HT-29 (cell line): ENCODE results near the gene PRSS36. TPM values are rescaled to one million over a fixed set of nuclear protein-coding genes. Genes with fewer than 3 reads are reported as not detected.

Experiments
- DNase-seq: peaks from one replicate; pipeline ENCODE4 v3.0.0-alpha.2; 2015; ENCODE audit warnings: low spot score
- total RNA-seq: library from RNA; depleted of rRNA; stranded (reverse); fragments of >200 nt; shearing (Covaris generic); gene quantifications from 2 replicates; pipeline ENCODE4 v1.2.3, GENCODE V29; 2014

The PRSS36 gene
- total RNA-seq, 1 experiment from 2014 or later, result 2.3 TPM

DNA sequence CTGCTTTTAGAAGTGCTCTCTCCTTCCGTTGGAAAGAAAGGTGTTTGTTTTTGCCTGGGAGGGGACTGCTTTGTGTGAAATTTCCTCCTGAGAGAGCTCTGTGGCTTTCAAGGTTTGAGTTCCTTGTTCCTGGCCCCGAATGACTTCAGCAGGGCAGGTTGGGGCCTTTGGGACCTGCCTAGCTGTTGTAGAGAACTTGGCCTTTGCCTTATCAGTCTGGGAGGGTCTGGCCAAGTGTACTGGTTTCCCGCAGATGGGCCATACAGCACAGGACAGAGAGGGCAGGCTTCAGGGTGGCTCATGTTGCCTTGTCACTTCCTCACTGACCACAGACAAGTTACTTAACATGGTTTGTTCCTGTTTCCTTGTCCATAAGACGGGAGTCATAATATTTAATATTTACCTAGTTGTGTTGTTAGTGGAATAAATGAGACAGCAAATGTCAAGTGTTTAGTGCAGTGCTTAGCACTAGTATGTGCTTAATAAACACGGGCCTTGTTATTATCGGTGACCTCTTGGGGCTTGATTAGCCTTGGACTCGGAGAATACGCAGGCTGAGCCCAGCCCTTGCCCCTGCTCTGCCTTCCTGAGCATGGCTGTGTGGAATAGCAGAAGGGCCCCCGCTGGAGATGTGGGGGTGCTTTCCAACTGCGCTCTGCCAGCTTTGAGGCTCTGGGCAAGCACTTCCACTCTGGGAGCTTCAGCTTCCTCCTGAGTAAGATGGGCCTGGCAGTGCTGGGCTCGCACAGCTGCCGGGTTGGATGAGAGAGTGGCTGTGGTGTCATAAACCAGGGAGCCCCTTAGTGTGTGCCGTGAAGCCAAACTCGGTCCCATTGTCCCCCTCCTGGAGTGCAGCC lies 20.9 kb downstream of the PRSS36 start:
- peak; percentile 69 for DNase-seq

GRCh38 chr16:31127182-31127581 lies 22.7 kb downstream of the PRSS36 start:
- DNase-seq, result no peak

GRCh38 chr16:31125844-31126243 lies 24.0 kb downstream of the PRSS36 start:
- no peak for DNase-seq

DNA sequence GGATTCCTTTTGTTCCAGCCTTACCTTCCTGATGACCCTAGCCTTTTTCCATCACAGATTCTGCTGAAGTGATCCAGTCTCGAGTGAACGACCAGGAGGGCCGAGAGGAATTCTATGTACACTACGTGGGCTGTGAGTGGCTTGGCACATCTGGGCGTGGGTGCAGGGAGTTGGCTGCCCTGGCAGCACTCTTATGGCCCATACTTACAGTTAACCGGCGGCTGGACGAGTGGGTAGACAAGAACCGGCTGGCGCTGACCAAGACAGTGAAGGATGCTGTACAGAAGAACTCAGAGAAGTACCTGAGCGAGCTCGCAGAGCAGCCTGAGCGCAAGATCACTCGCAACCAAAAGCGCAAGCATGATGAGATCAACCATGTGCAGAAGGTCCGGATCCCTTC lies 29.7 kb downstream of the PRSS36 start:
- no peak for DNase-seq

DNA sequence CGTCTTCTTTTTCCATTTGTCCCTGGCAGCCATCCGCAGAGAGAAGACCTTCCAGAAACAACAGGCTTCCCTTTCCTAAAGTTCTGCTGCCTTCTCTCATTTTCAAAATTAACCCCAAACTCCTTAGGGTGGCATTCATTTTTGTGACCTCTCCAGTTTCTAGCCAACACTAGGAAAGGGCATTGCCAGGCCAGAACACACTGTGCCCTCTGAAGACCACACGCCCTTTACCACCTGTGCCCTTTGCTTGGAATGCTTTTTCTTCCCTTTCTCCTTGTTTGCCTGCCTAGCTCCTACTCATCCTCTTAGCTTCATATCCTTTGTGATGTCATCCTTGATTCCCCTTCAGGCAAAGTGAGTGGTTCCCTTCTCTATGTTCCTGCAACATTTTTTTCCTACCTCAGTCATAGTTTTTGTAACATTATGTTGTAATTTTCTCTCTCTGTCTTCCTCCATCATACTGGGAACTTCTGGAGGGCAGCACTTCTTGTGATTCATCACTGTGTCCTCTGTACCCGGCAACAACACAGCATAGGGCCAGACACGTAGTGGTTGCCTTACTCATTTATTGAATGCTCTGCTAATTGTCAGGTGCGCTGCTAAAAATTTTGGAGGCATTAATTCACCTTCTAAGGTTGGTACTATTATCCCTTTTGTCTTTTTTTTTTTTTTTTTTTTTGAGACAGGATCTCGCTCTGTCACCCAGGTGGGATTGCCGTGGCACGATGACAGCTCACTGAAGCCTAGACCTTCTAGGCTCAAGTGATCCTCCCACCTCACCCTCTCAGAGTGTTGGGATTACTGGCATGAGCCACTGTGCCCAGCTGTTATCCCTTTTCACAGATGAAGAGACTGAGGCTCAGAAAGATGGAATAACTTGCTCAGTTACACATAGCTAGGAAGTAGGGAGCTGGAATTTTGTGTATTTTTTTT lies 31.4 kb downstream of the PRSS36 start:
- no peak for DNase-seq

- peak; percentile 97 for DNase-seq
Measured at GRCh38 chr16:31117384-31118222, 32.3 kb downstream of the PRSS36 start, which contains the start of gene KAT8. Gene KAT8 (plus strand): TSS chr16:31117664. CDS start chr16:31117682, 18 bp downstream.

DNA sequence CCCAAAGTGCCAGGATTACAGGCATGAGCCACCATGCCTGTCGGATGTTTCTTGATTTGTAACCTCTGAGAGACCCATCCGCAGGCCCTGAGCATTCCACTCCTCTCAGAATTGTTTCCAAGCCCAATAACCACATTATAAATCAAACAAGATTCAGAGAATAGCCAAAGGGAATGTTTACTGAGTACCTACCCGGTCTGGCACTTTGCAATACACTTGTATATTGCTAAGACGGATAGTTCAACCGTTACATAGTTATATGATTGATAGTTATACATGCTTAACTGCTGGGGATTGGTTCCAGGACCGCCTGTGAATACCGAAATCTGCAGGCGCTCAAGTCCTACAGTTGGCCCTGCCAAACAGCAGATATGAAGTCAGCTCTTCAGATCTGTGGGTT lies 35.4 kb downstream of the PRSS36 start:
- DNase-seq, result no peak

DNA sequence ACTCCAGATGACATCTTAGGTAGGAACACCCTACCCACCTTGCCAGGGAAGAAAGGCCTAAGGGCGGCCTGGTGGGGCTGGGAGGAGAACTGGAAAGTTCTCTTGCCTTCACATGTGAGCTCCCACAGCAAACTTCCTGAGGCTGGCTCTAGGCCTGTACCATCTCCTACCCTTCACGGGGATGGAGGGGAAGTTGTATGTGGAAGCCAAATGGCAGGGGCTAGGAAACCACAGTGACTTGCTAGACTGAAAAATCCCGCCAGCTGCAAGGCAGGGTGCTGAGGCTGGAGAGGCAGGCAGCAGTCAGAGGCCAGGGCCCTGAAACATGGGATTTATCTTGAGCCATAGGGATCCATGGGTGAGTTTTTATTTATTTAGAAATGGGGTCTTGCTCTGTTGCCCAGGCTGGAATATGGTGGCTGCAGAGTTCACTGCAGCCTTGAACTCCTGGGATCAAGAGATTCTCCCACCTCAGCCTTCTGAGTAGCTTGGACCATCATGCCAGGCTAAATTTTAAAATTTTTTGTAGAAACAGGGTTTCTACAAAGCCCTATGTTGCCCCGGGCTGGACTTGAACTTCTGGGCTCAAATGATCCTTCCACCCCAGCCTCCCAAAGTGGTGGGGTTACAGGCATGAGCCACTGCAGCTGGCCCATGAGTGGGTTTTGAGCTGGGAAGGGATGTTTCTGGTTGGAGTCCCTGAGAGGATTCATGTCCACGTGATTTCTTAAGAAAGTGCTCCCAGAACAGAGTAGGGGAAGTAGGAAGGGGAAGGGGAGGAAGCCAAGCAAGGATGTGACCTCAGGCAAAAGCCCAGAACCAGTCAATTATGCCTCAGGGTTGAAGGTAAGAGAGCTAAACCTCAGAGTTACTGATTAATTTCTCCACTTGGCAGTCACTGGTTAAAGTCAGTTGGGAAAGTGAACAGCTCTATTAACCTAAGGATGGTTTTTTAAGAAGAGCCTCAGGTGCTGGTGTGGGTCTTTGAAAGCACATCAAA lies 36.4 kb downstream of the PRSS36 start:
- peak; percentile 26 for DNase-seq

DNA sequence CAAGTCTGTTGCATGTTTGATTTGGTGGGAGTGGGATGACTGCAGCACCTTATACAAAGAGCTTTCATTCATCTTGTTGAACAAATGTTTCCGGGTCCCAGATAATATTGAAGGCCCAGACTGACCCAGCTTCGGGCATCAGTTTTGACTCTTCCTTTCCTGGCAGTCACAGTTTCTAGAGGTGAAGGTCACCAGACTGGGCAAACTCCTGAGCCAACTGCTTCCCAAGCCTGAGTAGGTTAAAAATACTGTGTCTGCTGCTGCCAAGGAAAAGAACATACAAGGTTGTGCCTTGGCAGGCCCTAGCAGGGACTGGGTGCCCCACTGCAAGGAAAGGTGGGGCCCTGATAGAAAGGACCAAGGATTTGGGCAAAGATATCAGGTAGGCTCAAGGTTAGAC lies 37.2 kb downstream of the PRSS36 start:
- no peak for DNase-seq

DNA sequence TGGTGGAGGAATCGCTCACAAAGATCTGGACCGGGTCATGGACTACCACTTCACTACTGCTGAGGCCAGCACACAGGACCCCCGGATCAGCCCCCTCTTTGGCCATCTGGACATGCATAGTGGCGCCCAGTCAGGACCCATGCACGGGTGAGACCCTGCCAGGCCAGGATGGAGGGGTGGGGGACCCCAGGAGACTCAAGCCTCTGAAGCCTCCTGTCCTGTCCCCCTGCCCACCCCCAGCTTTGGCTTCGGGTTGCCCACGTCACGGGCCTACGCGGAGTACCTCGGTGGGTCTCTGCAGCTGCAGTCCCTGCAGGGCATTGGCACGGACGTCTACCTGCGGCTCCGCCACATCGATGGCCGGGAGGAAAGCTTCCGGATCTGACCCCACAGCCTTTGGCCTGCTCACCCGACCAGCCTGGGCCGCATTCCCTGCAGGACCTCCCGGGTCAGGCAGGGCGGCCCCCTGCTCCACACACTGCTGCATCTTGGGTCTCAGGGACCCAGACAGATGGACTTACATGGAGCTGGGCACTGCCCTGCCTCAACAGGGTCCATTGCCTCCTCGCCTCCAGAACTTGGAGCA lies 37.9 kb downstream of the PRSS36 start:
- DNase-seq, result no peak

- no peak for DNase-seq
Measured at GRCh38 chr16:31110106-31111034, 39.5 kb downstream of the PRSS36 start.

- no peak for DNase-seq
Measured at GRCh38 chr16:31109622-31110021, 40.2 kb downstream of the PRSS36 start.

GRCh38 chr16:31108794-31109558 lies 40.9 kb downstream of the PRSS36 start:
- no peak for DNase-seq

DNA sequence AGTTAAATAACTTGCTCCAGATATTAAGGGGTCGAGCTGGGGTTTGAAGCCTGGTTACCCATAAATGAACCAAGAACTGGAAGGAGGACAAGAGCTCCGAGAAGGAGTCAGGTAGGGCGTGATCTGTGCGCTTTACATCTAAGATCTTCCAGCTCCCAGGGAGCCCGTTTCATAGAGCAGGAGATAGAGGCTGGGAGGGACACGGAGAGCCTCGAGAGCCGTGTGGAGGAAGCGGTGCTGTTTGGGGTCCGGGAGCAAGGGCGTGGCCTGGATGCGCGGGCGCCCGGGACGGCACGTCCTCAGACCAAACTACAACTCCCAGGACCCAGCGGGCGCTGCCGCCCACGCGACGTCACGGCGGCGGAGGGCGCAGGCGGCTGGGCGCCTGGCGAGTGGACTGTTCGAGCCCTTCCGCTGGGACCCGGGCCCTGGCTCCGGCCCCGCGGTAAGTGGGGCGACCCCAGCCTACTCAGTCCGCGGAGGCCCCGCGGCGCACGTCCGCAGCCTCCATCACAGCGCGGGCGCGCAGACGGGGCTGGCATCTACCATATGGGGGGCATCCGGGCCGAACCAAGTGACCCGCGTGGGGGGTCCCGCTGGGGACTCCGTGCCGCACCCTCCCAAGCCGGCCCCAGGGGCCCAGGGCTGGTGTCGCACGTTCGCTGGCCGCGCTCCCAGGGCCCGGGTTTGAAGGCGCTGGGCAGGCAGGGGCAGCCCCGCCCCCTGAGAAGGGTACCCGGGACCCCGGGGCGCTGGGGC lies 41.7 kb downstream of the PRSS36 start, which contains the start of gene BCKDK:
Gene BCKDK, plus strand, starts transcription at position 352 of the 759 bp plus-strand sequence. CDS start 838 bp downstream, outside the sequence.
- peak; percentile 47 for DNase-seq

DNA sequence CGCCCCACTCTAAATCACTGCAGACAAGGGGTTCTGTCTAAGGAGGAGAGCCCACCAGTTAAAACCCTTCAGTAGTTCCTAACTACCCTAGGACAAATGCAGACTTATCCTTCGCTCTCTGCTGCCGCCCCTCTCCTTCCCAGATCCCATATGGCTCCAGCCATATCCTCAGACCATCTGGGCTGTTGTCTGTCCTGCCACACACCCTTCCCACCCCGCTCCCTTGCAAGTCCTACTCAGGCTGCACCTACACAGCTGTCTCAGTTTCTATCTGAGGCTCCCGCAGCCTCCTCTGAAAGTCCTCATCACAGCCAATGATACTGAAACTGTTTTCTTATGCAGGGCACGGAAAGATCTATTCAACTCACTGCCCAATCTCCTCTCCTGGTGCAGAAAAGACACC lies 42.4 kb downstream of the PRSS36 start:
- no peak for DNase-seq

DNA sequence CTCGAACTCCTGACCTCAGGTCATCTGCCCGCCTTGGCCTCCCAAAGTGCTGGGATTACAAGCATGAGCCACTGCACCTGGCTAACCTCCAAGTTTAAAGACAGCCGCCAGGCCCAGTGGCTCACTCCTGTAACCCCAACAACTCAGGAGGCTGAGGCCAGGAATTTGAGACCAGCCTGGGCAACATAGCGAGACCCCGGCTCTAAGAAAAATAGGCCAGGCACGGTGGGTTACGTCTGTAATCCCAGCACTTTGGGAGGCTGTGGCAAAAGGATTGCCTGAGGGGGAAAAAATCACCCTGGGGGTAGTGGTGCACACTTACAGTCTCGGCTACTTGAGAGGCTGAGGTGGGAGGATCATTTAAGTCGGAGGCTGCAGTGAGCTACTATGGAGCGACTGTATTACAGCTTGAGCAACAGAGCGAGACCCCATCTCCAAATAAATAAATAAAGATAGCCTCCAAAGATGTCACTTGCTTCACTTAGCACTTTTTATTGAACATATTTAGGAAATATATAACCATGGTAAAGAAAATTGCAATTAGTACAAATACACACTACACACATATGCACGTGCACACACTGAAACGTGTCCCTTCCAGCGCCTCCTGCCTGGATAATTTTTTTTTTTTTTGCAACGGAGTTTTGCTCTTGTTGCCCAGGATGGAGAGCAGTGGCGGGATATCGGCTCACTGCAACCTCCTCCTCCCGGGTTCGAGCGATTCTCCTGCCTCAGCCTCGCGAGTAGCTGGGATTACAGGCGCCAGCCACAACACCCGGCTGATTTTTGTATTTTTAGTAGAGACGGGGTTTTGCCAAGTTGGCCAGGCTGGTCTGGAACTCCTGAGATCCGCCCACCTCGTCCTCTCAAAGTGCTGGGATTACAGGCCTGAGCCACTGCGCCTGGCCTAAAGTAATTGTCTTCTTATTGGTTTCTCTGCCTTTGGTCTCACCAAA lies 43.1 kb downstream of the PRSS36 start:
- DNase-seq, result no peak
